Thyroid gland (tissue), 4 donors: ENCODE measurements around the gene DHRS3. TPM values are rescaled to one million over a fixed set of nuclear protein-coding genes. Genes with fewer than 3 reads are reported as not detected.
A peak's percentile ranks its signal among the peaks of the same experiment; 100 is the strongest.

Experiments
- DNase-seq, 2 donors: peaks; one replicate each; pipeline ENCODE4 v3.0.0-alpha.2; 2019
- H3K27ac ChIP-seq, 3 donors: fragments of 200-600 bp; sonication (generic); 1 replicate in 2 of 3; 2 replicates in 1 of 3; pipeline ENCODE4 v1.5.1; 2016 to 2019; ENCODE audit warnings: mild to moderate bottlenecking in 1 of 3, moderate library complexity in 1 of 3
- H3K27me3 ChIP-seq: fragments of 200-600 bp; sonication (generic); one replicate; pipeline ENCODE4 v1.5.1; 2019
- H3K36me3 ChIP-seq, 2 donors: fragments of 200-600 bp; sonication (generic); one replicate each; pipeline ENCODE4 v1.5.1; 2016 to 2019
- H3K4me1 ChIP-seq, 2 donors: fragments of 200-600 bp; sonication (generic); one replicate each; pipeline ENCODE4 v1.5.1; 2017 to 2019
- H3K4me3 ChIP-seq, 3 donors: fragments of 200-600 bp; sonication (generic); replicated peaks in 1 of 3; 1 replicate in 2 of 3; 2 replicates in 1 of 3; pipeline ENCODE4 v1.5.1; 2016; ENCODE audit warnings: mild to moderate bottlenecking in 1 of 3
- H3K9me3 ChIP-seq: fragments of 200-600 bp; sonication (generic); one replicate; pipeline ENCODE4 v1.5.1; 2017
- POLR2A ChIP-seq, 2 donors: fragments of 450-650 bp; IDR thresholded peaks; one replicate each; pipeline ENCODE4 v1.6.1; 2017; ENCODE audit warnings: antibody characterized with exemption in 2 of 2, mild to moderate bottlenecking in 2 of 2, moderate library complexity in 1 of 2
- WGBS, 2 donors: methylation state at CpG; one replicate each; pipeline ENCODE4 v1.1.5; 2017; 5-methylcytosine and 5-hydroxymethylcytosine counted together
- intact Hi-C: fragments of 100-400 bp; cut with DNase I; formaldehyde crosslinking; loops from one replicate; pipeline ENCODE4 v1.15.1; 2023
- total RNA-seq, 4 donors: library from RNA; depleted of rRNA; stranded (reverse); fragments of >200 nt; gene quantifications; one replicate each; pipeline ENCODE4 v1.2.3, GENCODE V29; 2016
- TF ChIP-seq, protein P1 (sequence below), 6 experiments: fragments of 200-600 bp in 3 of 6; fragments of 450-650 bp in 3 of 6; sonication (generic) in 3 of 6; IDR thresholded peaks; one replicate each; pipeline ENCODE4 v1.5.1; 2016 to 2019; ENCODE audit warnings: antibody characterized with exemption in 6 of 6, mild to moderate bottlenecking in 2 of 6, inconsistent platforms in 1 of 6, moderate library complexity in 1 of 6

Gene DHRS3
- total RNA-seq, 4 donors from 2014 or later, result 181 to 304 (median 268) TPM

DNA sequence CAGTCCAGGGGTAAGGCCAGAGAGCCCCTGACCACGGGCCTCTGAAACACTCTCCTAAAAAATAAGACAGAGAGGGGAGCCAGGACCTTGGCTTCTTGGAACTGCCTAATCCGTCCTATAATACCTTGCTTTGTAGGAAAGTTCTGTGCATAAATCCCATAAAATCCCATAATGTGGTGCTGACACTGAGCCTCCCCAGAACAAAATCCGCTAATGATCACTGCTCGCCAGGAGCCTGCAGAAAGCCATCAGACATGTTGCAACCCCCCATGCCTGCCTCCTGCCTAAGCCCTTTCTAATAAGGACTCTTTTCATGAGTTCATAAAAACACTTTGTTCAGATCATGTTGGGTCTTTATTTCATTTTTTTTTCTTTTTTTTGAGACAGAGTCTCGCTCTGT lies 9.3 kb upstream of the DHRS3 start:
- H3K27me3 ChIP-seq, result no peaks in the 10 kb centered on the region
- intact Hi-C loops, result no loop called here

DNA sequence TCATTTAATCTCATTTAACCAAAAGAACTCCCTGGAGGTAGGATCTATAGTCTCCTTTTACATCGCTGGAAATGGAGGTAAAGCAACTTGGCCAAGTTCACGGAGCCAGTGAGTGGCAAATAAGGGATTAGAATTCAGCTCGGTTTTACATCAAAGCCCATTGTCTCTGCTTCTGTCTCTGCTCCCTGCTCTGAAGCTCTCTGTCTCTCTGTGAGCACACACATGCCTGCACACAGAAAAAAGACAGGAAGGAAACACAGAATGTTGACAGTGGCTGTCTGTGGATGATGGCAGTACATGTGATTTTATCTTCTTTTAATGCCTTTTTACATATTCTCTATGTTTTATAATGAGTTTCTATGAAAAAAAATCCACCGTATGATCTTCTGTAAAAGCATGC lies 8.9 kb upstream of the DHRS3 start:
- H3K27ac ChIP-seq, result no peak overlapping the region
- WGBS, 2 donors, result 70 to 77% methylated on average over 4 of the region's 4 CpGs
- H3K4me3 ChIP-seq, result no peak overlapping the region
- TF ChIP-seq, protein P1, sequence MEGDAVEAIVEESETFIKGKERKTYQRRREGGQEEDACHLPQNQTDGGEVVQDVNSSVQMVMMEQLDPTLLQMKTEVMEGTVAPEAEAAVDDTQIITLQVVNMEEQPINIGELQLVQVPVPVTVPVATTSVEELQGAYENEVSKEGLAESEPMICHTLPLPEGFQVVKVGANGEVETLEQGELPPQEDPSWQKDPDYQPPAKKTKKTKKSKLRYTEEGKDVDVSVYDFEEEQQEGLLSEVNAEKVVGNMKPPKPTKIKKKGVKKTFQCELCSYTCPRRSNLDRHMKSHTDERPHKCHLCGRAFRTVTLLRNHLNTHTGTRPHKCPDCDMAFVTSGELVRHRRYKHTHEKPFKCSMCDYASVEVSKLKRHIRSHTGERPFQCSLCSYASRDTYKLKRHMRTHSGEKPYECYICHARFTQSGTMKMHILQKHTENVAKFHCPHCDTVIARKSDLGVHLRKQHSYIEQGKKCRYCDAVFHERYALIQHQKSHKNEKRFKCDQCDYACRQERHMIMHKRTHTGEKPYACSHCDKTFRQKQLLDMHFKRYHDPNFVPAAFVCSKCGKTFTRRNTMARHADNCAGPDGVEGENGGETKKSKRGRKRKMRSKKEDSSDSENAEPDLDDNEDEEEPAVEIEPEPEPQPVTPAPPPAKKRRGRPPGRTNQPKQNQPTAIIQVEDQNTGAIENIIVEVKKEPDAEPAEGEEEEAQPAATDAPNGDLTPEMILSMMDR (IDR thresholded peaks at IDR 0.05), result no peak
- TF ChIP-seq POLR2A (IDR thresholded peaks at IDR 0.05), result no peak
- peaks cover 18 to 19% of the 10 kb centered on the region in 2 donors for H3K4me1 ChIP-seq
- H3K9me3 ChIP-seq, result no peaks in the 10 kb centered on the region
- H3K36me3 ChIP-seq, result no peaks in the 10 kb centered on the region
- DNase-seq, result no peak
- intact Hi-C loops, result no loop called here
- H3K27me3 ChIP-seq, result no peaks in the 10 kb centered on the region

More for the DNA sequence above, 9.3 kb upstream of the DHRS3 start:
- H3K36me3 ChIP-seq, result no peaks in the 10 kb centered on the region
- no peaks in the 10 kb centered on the region for H3K9me3 ChIP-seq
- peaks cover 14 to 15% of the 10 kb centered on the region in 2 donors for H3K4me1 ChIP-seq
- WGBS, 2 donors, result 88 to 95% methylated on average over 5 of the region's 5 CpGs
- DNase-seq, result no peak
- TF ChIP-seq POLR2A (IDR thresholded peaks at IDR 0.05), result no peak
- TF ChIP-seq, protein P1 (IDR thresholded peaks at IDR 0.05), result no peak
- H3K27ac ChIP-seq, result no peak overlapping the region
- no peak overlapping the region for H3K4me3 ChIP-seq

DNA sequence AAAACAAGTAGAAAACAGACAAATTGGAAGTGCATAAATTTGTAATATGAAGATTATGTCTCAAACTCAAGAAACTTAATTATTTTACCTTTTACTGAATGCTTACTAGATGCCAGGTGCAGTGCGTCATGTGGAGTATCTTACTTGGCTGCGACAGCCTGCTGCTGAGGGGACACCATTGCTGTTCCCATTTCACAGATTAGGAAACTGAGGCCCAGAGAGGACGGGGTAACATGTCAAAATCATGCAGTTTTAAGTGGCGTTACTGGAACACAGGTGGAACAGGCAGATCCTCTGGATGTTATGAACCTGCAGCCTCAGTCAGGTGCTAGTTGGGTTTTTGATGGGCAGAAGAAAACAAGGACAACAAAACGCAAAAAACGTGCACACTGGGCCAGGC lies 7.3 kb upstream of the DHRS3 start:
- peaks cover 33 to 35% of the 10 kb centered on the region in 2 donors for H3K4me1 ChIP-seq
- no peak for TF ChIP-seq POLR2A (IDR thresholded peaks at IDR 0.05)
- TF ChIP-seq, protein P1 (IDR thresholded peaks at IDR 0.05), result no peak
- no peak for DNase-seq
- no peaks in the 10 kb centered on the region for H3K36me3 ChIP-seq
- 90 to 91% methylated on average over 6 of the region's 6 CpGs for WGBS, 2 donors
- no peak overlapping the region for H3K4me3 ChIP-seq
- no peaks in the 10 kb centered on the region for H3K9me3 ChIP-seq
- intact Hi-C loops, result no loop called here
- no peak overlapping the region for H3K27ac ChIP-seq
- H3K27me3 ChIP-seq, result no peaks in the 10 kb centered on the region

DNA sequence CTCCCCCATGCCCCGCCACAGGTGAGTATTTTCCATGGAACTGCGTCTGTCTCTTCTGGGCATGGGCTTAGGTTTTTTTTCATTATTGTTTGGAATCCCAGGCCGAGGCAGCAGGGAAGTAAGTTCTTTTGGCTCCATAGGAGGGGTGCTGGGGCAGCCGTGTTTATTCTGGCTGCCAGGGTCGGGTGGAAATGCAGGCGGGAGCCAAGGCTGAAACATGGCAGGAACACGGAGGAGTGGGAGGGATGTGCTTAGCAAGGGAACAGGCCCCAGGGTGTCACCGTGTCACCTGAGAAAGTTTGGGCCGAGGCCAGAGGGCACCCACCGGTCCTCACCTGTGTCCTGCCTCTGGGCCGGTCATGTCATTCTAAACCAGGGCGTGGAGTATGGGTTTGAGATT lies 4.5 kb upstream of the DHRS3 start:
- WGBS, 2 donors, result 18 to 41% methylated on average over 9 to 12 of the region's 12 CpGs
- peaks cover 46 to 50% of the 10 kb centered on the region in 2 donors for H3K4me1 ChIP-seq

More for the DNA sequence above, 4.5 kb upstream of the DHRS3 start:
- no peaks in the 10 kb centered on the region for H3K27me3 ChIP-seq
- TF ChIP-seq POLR2A (IDR thresholded peaks at IDR 0.05), result no peak
- TF ChIP-seq, protein P1 (IDR thresholded peaks at IDR 0.05), result no peak
- no peaks in the 10 kb centered on the region for H3K9me3 ChIP-seq
- H3K36me3 ChIP-seq, result no peaks in the 10 kb centered on the region
- DNase-seq, result peak; percentile 80 to 84
- intact Hi-C loops, result loop anchor here (5.0 kb wide), 1 partner anchor 310 kb away; no protein-coding TSS in a partner anchor
- no peak overlapping the region for H3K4me3 ChIP-seq
- H3K27ac ChIP-seq, result peak overlapping the region; percentile 91 to 99 (median 99)
